GM23248 (cell line): Measurements from ENCODE around the gene CCDC157.

Experiments
- EZH2 ChIP-seq: fragments of 200-600 bp; sonication (generic); IDR thresholded peaks from 2 replicates; pipeline ENCODE4 v1.6.1; 2018; ENCODE audit warnings: antibody characterized with exemption, mild to moderate bottlenecking; ENCODE audit not compliant: insufficient read depth, poor library complexity, severe bottlenecking
- EZH2phosphoT487 ChIP-seq: fragments of 200-600 bp; sonication (generic); IDR thresholded peaks from 2 replicates; pipeline ENCODE4 v1.6.1; 2018; ENCODE audit warnings: antibody characterized with exemption, moderate library complexity, mild to moderate bottlenecking, low read depth; ENCODE audit not compliant: insufficient read depth

- TF ChIP-seq EZH2phosphoT487: no peak
- no peak for TF ChIP-seq EZH2
These were observed 34.3 kb downstream of the CCDC157 start for GRCh38 chr22:30390974-30391691.
